ENCODE measurements around the gene PPL. TPM values are rescaled to one million over a fixed set of nuclear protein-coding genes. Genes with fewer than 3 reads are reported as not detected.

The PPL gene
- total RNA-seq, 1 donor from 2014 or later = not detected

DNA sequence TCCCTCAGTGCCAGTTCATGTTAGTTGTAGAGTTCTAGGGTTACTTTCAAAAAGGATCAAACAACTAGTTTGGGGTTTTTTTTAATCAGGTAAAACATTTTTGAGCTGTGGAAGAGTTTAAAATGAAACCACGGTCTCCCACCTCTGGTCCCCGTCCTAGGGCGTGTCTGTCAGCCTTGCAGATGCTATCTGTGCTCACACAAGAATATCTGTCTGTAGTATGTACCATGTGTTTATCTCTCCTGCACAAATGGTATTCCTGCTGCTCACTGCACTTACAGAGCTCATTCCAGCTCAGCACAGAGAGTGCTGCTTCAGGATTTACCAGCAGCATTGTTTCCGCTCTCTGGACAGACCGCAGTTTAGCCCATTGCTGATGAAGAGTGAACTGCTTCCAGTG is 50.8 kb downstream of the PPL start:
- Mint-ChIP-seq H3K4me3 (no peak overlapping the region), H3K9me3 (no peaks in the 10 kb centered on the region), H3K36me3 (ENCODE audit: low read depth) (peaks cover 33% of the 10 kb centered on the region), H3K4me1 (no peaks in the 10 kb centered on the region), H3K27ac (no peak overlapping the region), H3K27me3 (no peaks in the 10 kb centered on the region)
- DNase-seq = no peak
- intact Hi-C loops (cut with micrococcal nuclease) = no loop called here

DNA sequence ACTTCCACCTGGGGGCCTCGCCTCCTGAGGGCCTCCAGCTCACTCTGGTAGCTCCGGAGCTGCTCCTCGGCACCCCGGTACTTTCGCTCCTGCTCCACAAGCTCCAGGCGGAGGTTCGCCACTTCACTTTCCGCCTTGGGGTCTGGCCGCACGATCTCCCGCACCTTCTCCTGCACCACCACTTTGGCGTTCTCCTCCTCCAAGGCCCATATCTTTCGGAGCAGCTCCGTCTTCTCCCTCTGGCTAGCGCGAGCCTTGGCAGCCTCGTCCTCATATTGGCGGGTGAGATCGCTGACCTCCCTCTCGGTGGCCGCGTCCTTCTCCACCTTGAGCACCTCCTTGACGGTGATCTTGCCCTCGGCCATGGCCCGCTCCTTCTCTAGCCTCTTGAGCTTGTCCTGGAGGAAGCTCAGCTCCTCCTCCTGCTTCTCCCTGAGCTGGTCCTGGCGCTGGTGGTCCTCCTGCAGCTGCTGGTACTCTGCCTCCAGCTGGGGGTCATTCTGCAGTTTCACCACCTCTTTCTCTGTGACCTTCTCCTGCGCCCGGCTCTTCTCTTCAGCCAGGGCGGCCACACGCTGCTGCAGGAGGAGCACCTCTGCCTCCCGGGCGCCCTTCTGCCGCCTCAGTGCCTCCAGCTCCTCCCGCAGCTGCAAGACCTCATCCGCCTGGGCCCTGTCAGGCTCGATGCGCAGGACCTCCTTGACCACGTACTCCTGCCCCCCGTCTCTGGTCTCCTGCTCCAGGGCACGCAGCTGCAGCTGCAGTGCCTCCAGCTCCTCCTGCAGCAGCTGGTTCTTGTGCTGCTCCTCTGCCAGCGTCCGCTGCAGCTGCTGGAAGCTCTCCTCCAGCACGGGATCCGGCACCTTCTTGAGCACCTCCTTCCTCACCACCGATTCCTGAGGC is 51.7 kb downstream of the PPL start:
- Mint-ChIP-seq H3K9me3 (no peaks in the 10 kb centered on the region), H3K27me3 (no peaks in the 10 kb centered on the region), H3K27ac (no peak overlapping the region), H3K4me3 (no peak overlapping the region), H3K4me1 (no peaks in the 10 kb centered on the region), H3K36me3 (ENCODE audit: low read depth) (peaks cover 40% of the 10 kb centered on the region)
- no peak for DNase-seq
- intact Hi-C loops (cut with micrococcal nuclease) = no loop called here

DNA sequence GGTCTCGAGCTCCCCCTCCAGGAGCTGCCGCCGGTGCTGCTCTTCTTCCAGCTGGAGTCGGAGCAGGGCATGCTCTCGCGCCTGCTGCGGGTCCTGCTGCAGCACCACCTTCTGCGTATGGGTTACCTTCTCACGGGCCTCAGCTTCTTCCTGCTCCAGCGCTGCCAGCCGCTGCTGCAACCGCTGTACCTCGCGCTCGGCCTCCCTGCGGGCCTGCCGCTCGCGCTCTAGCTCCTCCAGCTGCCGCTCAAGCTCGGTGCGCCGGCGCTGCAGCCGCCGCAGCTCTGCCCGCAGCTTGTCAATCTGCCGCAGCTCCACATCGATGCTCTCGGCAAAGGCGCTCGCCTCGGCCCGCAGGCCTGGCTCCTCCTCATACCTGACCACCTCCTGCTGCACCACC is 52.7 kb downstream of the PPL start:
- Mint-ChIP-seq H3K27me3 (no peaks in the 10 kb centered on the region), H3K27ac (peak overlapping the region; percentile 24), H3K4me1 (no peaks in the 10 kb centered on the region), H3K4me3 (no peak overlapping the region), H3K9me3 (no peaks in the 10 kb centered on the region), H3K36me3 (ENCODE audit: low read depth) (peaks cover 46% of the 10 kb centered on the region)
- DNase-seq = no peak
- intact Hi-C loops (cut with micrococcal nuclease) = no loop called here

DNA sequence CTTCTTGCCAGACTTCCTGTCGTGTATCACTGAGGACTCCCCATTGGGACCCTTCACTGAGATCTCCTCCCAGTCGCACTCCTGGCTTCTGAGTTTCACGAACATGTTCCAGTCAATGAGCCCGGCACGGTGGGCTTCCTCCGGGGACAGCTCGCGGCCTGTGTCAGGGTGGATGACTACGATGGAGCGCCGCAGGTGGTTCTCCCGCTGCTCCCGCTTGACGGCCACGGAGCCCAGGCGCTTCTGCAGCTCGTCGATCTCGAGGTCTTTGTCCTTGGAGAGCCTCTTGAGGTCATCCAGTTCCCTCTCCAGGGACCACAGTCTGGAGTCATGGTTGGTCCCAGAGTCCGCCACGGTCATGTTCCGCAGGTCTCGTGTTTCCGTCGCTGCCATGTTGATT is 53.4 kb downstream of the PPL start:
- no peak for DNase-seq
- intact Hi-C loops (cut with micrococcal nuclease) = no loop called here
- peaks cover 49% of the 10 kb centered on the region for H3K36me3 Mint-ChIP-seq (ENCODE audit: low read depth)
- no peaks in the 10 kb centered on the region for H3K4me1 Mint-ChIP-seq
- H3K4me3 Mint-ChIP-seq = no peak overlapping the region
- no peaks in the 10 kb centered on the region for H3K9me3 Mint-ChIP-seq
- H3K27me3 Mint-ChIP-seq = no peaks in the 10 kb centered on the region
- H3K27ac Mint-ChIP-seq = no peak overlapping the region

DNA sequence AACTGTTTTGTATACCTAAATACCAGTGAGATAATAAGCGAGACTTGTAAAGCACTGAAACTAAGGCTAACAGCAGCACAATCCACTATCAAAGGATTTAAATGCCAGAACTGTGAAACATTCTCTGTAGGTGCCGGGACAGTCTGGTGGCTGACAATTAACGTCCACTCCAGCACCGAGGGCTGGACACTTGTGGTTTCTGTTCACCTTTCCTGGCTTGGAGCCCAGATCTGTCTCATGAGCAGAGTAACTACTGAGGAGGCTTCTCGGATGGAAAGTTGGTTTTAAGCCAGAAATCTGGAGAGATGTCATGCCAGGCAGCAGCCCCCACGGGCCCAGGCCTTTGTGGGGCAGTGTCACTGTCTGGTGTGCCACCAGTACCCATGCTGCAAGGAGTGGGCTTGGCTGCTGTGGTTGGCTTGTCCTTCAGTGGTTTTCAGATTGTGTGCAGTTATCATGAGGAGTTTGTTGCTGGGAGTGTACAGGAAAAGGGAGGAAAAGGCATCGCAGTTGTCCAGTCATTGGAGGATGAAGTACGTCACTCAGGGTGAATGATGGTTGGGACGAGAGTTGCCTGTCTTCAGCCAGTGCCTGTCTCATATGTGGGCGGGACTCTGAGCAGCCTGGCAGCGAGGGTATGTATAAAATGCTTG is 54.2 kb downstream of the PPL start:
- no peak overlapping the region for H3K4me3 Mint-ChIP-seq
- H3K27me3 Mint-ChIP-seq = no peaks in the 10 kb centered on the region
- no peaks in the 10 kb centered on the region for H3K4me1 Mint-ChIP-seq
- H3K27ac Mint-ChIP-seq = no peak overlapping the region
- intact Hi-C loops (cut with micrococcal nuclease) = no loop called here
- H3K9me3 Mint-ChIP-seq = no peaks in the 10 kb centered on the region
- DNase-seq = no peak
- H3K36me3 Mint-ChIP-seq (ENCODE audit: low read depth) = peaks cover 53% of the 10 kb centered on the region

DNA sequence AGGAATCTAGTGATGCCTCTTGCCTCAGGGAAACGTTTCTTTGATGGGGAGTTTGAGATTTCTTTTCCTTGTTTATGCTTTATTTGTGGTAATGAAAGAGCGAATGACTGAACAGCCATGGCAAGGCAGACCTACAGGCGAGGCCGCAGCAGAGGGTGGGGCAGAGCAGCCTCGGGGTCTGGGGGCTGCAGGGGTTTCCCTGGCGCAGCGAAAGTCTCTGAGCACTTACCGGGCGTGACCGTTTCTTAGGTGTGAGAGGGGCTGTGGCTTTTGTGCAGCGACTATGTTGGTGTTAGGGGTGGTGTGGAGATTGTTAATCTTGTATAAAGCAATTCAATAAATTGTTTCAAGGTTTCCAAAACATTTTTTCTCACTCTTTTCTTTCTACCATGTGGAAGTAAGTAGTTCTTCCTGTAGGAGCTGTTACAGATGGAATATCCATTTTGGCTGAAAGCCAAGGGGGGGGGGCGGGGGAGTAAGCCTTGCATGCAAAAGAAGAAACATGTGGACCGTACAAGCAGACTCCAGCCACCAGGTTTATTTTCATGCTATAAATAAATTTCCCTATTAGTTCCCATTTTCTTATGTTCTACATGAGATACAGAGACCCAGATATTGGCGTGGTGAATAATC is 54.8 kb downstream of the PPL start:
- Mint-ChIP-seq H3K9me3 (no peaks in the 10 kb centered on the region), H3K27ac (no peak overlapping the region), H3K36me3 (ENCODE audit: low read depth) (peaks cover 56% of the 10 kb centered on the region), H3K4me1 (no peaks in the 10 kb centered on the region), H3K27me3 (no peaks in the 10 kb centered on the region), H3K4me3 (no peak overlapping the region)
- intact Hi-C loops (cut with micrococcal nuclease) = no loop called here
- DNase-seq = no peak

DNA sequence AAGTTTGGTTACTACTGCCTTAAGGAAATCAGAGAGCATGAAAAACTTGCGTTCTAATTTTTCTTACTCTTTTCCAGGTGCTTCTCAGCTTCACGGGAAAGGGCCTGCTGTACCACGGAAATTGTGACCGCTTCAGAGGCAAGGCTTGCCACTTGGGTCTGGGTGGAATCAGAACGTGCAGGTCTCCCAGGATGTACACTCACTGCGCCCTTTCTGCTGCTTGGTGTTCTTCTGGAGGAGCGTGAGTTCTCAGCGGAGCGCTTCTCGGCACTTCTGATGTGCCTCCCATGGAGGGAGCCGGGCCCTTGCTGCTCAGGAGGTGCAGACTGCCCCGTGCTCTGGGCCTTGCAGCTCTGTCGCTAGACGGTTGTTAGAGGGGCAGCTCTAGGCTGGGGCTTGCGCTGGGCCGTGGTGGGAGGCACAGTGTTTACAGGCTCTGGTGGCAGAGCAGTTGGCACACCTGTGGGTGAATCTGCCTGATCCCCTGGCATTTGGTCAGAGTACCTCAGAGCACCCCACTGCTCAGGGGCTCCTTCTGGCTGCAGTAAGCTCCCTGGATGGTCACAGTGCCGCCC is 56.9 kb downstream of the PPL start:
- no peak for DNase-seq
- H3K4me3 Mint-ChIP-seq = no peak overlapping the region
- no peaks in the 10 kb centered on the region for H3K27me3 Mint-ChIP-seq
- H3K4me1 Mint-ChIP-seq = no peaks in the 10 kb centered on the region
- H3K27ac Mint-ChIP-seq = no peak overlapping the region
- peaks cover 55% of the 10 kb centered on the region for H3K36me3 Mint-ChIP-seq (ENCODE audit: low read depth)
- intact Hi-C loops (cut with micrococcal nuclease) = no loop called here
- no peaks in the 10 kb centered on the region for H3K9me3 Mint-ChIP-seq

DNA sequence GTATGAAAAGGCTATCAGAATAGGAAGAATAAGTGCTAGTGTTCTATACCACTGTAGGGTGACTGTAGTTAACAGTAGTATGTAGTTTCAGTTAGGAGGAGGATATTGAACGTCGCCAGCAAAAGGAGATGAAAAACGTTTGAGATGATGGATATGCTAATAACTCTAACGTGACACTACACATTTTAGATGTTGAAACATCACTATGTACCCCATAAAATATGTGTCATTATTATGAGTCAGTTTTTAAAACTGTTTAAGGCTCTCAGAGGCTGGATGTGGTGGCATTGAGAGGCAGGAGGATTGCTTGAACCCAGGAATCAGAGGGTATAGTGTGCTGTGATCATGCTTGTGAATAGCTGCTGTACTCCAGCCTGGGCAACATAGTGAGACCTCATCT is 57.9 kb downstream of the PPL start:
- DNase-seq = no peak
- no peaks in the 10 kb centered on the region for H3K4me1 Mint-ChIP-seq
- no peak overlapping the region for H3K4me3 Mint-ChIP-seq
- peaks cover 53% of the 10 kb centered on the region for H3K36me3 Mint-ChIP-seq (ENCODE audit: low read depth)
- no peak overlapping the region for H3K27ac Mint-ChIP-seq
- intact Hi-C loops (cut with micrococcal nuclease) = loop anchor here (1.0 kb wide), 1 partner anchor 26 kb away; no protein-coding TSS in a partner anchor
- H3K27me3 Mint-ChIP-seq = no peaks in the 10 kb centered on the region
- H3K9me3 Mint-ChIP-seq = no peaks in the 10 kb centered on the region

DNA sequence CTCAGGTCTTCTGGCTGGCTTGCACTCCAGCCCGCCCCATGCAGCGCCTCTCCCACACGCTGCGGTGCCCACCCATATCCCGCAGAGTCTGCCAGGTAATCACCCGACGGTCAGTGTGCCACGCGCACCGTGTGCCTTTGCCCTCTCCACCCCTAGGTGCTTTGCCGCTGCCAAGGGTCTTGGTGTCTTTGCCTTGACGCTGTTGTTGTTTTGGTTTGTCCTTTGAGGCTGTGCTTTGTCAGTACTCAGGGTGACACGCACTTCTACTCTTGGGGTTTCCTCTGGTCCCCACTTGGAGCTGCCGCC is 59.6 kb downstream of the PPL start:
- DNase-seq = no peak
- intact Hi-C loops (cut with micrococcal nuclease) = no loop called here
- peaks cover 57% of the 10 kb centered on the region for H3K36me3 Mint-ChIP-seq (ENCODE audit: low read depth)
- no peak overlapping the region for H3K4me3 Mint-ChIP-seq
- no peaks in the 10 kb centered on the region for H3K27me3 Mint-ChIP-seq
- no peak overlapping the region for H3K27ac Mint-ChIP-seq
- no peaks in the 10 kb centered on the region for H3K9me3 Mint-ChIP-seq
- H3K4me1 Mint-ChIP-seq = no peaks in the 10 kb centered on the region

DNA sequence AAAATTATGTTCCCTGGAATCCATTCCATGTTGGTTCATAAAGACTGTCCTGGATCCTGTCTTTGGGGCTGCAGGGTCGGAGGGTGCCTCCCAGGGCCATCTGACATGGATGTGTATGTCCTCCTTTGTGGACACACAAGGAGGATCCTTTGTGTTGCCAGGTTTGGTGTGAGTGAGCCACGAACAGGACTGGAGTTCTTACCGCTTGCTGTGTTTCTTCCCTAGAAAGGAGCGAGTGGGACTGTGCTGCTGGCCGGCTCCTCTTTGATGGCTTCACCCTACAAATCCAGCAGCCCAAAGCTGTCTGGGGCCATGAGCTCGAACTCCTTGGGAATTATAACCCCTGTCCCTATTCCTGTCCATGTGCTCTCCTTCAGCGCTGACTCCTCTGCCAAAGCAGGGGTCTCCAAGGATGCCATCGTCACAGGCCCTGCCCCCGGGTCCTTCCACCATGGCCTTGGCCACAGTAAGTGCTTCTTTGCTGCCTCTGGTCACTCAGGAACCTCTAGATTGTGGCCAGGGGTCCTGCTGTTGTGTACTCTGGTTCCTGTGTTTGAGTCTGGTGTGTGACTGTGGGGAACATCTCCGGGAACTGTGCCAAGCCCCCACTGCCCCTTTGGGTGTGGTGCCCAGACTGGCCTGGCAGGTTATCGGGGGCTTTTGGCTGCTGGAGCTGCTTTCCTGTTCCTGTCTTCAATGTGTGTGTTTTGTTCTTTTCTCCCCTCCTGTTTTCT is 60.1 kb downstream of the PPL start:
- Mint-ChIP-seq H3K9me3 (no peaks in the 10 kb centered on the region), H3K36me3 (ENCODE audit: low read depth) (peaks cover 56% of the 10 kb centered on the region), H3K27me3 (no peaks in the 10 kb centered on the region), H3K4me3 (no peak overlapping the region), H3K27ac (no peak overlapping the region), H3K4me1 (no peaks in the 10 kb centered on the region)
- intact Hi-C loops (cut with micrococcal nuclease) = no loop called here
- no peak for DNase-seq

DNA sequence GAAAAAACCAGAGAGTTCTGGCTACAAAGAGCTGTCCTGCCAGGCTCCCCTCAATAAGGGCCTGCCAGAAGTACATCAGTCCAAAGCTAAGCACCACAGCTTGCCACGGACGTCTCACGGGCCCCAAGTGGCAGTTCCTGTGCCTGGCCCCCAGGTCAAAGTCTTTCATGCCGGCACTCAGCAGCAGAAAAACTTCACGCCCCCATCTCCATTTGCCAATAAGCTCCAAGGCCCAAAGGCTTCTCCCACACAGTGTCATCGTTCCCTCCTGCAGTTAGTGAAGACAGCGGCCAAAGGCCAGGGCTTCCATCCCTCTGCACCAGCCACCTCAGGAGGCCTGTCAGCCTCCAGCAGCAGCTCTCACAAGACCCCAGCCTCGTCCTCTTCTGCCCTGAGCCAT is 62.3 kb downstream of the PPL start:
- Mint-ChIP-seq H3K27ac (no peak overlapping the region), H3K4me3 (no peak overlapping the region), H3K4me1 (no peaks in the 10 kb centered on the region), H3K9me3 (no peaks in the 10 kb centered on the region), H3K27me3 (no peaks in the 10 kb centered on the region), H3K36me3 (ENCODE audit: low read depth) (peaks cover 57% of the 10 kb centered on the region)
- no peak for DNase-seq
- intact Hi-C loops (cut with micrococcal nuclease) = no loop called here

DNA sequence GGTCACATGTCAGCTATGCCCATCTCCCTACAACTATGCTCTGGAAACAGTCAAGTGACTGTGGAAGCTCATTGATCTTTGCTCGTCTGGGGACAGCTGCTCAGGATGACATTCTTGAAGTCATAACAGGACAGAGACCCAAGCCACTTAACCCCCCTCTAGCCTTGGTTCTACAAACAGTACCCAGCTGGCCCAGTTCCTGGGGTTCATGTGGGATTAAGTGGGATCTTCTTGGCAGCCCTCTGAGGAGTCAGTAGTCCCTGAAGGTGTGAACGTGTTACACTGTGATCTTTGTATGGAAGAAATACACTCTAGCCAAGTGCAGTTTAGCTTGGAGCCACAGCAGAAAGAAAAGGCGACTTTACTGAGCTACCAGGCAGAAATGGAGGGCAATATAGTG is 63.9 kb downstream of the PPL start:
- Mint-ChIP-seq H3K27me3 (no peaks in the 10 kb centered on the region), H3K36me3 (ENCODE audit: low read depth) (peaks cover 58% of the 10 kb centered on the region), H3K27ac (no peak overlapping the region), H3K4me3 (no peak overlapping the region), H3K9me3 (no peaks in the 10 kb centered on the region), H3K4me1 (no peaks in the 10 kb centered on the region)
- DNase-seq = no peak
- intact Hi-C loops (cut with micrococcal nuclease) = no loop called here

DNA sequence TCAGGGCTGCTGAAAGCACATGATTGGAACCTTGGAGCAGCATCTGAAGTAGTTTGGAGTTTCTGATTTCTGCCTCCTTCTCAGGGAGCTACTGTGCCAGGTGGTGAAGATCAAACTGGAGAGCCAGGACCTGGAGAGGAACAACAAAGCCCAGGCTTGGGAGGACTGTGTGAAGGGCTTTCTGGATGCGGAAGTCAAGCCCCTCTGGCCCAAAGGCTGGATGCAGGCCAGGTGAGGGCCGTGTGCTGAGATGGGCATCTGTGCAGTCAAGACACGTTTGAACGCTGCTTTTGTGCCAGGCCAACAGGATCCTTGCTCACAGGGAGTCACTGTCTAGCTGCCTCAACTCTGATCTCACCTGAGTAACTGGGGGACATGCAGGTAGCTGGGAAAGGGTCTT is 65.9 kb downstream of the PPL start:
- H3K4me1 Mint-ChIP-seq = peaks cover 3% of the 10 kb centered on the region
- intact Hi-C loops (cut with micrococcal nuclease) = no loop called here
- no peak overlapping the region for H3K4me3 Mint-ChIP-seq
- H3K36me3 Mint-ChIP-seq (ENCODE audit: low read depth) = peaks cover 56% of the 10 kb centered on the region
- no peak overlapping the region for H3K27ac Mint-ChIP-seq
- no peaks in the 10 kb centered on the region for H3K9me3 Mint-ChIP-seq
- no peak for DNase-seq
- H3K27me3 Mint-ChIP-seq = no peaks in the 10 kb centered on the region

Measured in activated CD4-positive, alpha-beta T cell treated with anti-CD3 and anti-CD28 coated beads, Interleukin-2, amount 10 ng/mL, durations not matched to agents 24 days and 14 days (primary cell).